ENCODE data around the gene ANO1.
"Not testable (repeated sequence)": the region's sequence is repeated elsewhere in the genome, so short reads cannot be mapped to it uniquely, and the experiment has no call there.

The ANO1 gene

DNA sequence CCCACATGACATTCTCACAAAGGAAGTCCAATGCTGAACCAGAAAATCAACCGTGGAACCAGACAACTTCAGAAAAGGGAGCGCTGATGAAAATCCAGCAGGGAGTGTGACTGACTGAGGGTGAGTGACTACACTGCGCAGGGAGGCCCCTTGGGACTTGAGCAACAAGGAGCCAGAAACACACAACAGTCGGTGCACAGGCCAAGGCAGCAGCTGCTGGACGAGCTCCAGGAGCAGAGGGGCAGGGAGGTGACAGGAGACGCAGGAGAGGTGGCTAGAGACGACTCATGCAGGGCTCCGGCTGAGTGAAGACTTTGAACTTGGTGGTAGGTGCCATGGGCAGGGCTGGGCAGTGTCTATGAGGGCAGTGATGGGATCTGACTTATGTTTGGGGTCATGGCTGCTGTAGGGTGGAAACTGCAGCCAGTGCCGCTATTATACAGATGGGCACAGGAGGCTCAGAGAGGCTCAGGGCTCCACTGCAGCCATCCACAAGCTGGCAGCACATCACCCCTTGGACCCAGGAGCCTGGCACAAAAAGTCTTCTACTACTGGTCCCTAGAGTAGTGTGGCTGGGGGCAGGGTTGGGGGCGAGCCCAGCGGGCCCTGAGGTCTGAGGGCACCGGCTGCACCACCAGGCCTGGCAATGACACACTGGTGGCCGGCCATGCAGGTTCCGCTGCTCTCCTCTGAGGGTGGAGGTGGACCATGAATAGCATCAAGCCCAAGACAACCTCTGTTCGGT, 114.7 kb downstream of the ANO1 start:
- DNase-seq (ENCODE audit: low read depth) = no peak

DNA sequence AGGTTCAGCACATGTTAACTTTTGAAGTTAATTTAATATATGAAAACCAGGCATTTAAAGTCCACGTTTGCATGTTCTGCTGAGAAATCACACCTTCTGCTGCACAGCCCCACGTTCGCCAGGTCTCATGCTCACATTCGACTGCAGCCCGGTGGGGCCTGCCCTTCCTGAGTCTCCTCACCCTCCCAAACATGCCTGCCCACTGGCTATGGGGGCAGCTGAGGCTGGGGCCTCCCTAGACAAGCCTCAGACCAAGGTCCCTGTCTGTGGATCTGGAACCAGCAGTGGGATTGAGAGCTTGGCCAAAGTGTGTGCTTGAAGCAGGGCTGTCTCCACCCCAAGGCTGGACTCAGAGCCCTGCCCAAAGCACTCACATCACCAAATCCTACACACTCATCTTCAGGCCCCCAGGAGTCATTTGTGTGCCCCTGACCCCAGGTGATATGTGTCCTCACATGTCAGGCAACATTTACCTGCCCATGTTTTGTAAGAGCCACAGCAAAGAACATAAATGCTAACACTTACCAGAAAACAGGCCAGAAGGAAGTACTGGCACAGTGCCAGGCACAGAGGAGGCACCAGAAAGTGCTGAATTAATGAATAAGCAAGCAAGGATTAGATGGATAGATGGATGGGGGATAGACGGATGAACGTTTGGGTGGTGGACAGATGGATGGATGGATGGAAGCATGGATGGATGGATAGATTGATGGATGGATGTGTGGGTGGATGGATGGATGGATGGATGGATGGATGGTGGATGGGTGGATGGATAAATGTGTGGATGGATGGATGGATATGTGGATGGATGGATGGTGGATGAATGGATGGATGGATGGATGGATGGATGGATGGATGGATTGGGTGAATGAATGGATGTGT, 115.5 kb downstream of the ANO1 start:
- no peak for DNase-seq (ENCODE audit: low read depth)

- no peak for DNase-seq (ENCODE audit: low read depth)
Measured at GRCh38 chr11:70194792-70195791, 117.0 kb downstream of the ANO1 start.

GRCh38 chr11:70200212-70200844, 122.2 kb downstream of the ANO1 start:
- DNase-seq (ENCODE audit: low read depth) = no peak

DNA sequence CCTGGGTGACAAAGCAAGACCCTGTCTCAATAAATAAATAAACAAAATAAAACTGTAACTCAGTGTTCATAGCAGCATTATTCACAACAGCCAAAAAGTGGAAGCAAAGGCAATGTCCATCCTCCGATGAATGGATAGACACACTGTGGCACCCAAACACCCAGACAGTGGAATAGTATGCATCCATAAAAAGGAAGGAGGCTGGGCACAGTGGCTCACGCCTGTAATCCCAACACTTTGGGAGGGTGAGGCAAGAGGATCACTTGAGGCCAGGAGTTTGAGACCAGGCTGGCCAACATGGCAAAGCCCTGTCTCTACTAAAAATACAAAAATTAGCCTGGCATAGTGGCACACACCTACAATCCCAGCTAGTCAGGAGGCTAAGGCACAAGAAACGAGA, 122.9 kb downstream of the ANO1 start:
- DNase-seq (ENCODE audit: low read depth) = not testable (repeated sequence)

GRCh38 chr11:70201882-70202861, 124.1 kb downstream of the ANO1 start:
- no peak for DNase-seq (ENCODE audit: low read depth)

GRCh38 chr11:70202920-70203750, 125.0 kb downstream of the ANO1 start, which contains the start of gene FADD:
Gene FADD (plus strand): TSS chr11:70203296. CDS start chr11:70203460, 164 bp downstream.
- DNase-seq (ENCODE audit: low read depth) = peak; percentile 87

DNA sequence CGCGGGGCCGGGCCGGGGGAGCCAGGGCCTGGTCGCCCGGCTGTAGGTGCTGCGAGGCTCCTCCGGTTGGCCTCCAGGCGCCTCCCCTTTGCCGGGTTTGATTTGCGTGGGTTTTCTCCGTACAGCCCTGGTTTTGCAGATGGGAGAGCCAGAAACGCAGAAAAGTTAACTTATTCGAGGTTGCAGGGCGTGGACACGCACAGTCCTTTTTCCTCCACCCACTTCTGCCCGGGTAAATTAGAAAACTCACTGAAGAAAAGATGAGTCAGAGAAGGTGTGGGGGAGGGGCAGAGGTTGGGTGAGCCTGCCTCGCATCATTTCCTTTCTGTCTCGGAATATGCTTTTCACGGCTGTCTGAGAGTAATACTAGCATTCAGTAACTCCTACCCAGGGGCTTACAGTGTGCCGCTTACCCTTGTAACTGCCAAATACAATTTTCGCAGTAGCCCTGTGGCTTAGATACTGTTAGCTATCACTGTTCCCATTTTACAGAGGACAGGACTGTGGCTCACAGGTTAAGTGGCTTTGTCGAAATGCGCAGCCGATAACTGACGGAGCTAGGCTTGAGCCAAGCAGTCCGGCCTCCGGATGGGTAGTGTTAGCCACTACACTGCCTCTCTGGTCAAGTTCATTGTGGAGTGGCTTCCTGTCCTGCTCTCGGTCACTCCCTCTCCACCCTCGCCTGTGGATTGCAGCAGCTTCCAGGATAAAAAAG, 125.8 kb downstream of the ANO1 start:
- DNase-seq (ENCODE audit: low read depth) = peak; percentile 94

GRCh38 chr11:70204466-70204799, 126.3 kb downstream of the ANO1 start:
- DNase-seq (ENCODE audit: low read depth) = no peak

GRCh38 chr11:70205049-70205725, 127.1 kb downstream of the ANO1 start:
- no peak for DNase-seq (ENCODE audit: low read depth)

DNA sequence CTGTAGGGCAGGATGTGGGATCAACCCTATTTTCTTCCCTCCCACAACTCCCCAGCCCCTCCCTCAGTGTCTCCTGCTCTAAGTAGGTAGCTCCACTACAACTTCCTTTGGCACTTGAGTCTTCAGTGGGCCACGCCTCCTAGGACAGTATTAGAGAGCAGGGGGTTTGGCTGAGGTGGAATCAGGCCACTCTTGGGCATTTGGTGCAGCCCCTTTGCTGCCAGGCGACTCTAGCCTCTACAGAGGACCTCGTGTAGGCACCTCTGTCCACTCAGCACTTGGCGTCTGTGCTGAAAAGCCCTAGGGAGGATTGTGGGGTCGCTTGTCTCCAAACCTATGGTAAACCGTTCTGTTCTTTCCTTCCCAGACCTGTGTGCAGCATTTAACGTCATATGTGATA, 127.6 kb downstream of the ANO1 start:
- DNase-seq (ENCODE audit: low read depth) = no peak

GRCh38 chr11:70206226-70206981, 128.3 kb downstream of the ANO1 start:
- no peak for DNase-seq (ENCODE audit: low read depth)

DNA sequence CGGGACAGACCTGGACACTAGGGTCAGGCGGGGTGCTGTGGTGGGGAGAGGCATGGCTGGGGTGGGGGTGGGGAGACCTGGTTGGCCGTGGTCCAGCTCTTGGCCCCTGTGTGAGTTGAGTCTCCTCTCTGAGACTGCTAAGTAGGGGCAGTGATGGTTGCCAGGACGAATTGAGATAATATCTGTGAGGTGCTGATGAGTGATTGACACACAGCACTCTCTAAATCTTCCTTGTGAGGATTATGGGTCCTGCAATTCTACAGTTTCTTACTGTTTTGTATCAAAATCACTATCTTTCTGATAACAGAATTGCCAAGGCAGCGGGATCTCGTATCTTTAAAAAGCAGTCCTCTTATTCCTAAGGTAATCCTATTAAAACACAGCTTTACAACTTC, 128.9 kb downstream of the ANO1 start:
- DNase-seq (ENCODE audit: low read depth) = no peak

DNA sequence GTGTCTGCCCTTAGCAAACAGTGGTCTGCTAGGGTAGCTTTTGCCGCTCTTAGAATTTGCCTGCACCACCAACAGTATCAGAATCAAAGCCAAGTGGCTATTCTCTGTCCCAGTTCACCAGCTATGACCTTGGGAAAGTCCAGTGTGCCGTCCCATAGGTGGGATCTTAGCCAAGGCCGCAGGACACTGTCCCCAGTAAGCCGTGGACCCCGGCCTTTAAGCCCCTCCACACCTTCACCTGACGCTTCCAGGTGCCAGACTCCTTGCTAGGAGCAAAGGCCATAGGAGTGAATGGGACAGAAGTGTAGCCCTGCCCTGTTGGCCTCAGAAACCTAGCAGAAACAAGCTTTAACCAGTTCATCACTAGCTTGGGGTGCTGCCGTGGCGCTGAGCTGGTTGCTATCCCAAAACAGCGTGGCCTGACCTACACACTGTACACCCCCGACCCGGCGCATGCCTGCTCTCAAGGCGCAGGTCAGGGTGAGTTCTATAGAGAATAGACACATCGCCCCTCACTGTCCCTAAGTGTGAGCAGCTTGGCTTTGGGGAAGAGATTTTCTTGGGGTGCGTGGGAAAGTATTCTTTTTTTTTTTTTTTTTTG, 129.5 kb downstream of the ANO1 start:
- DNase-seq (ENCODE audit: low read depth) = no peak

DNA sequence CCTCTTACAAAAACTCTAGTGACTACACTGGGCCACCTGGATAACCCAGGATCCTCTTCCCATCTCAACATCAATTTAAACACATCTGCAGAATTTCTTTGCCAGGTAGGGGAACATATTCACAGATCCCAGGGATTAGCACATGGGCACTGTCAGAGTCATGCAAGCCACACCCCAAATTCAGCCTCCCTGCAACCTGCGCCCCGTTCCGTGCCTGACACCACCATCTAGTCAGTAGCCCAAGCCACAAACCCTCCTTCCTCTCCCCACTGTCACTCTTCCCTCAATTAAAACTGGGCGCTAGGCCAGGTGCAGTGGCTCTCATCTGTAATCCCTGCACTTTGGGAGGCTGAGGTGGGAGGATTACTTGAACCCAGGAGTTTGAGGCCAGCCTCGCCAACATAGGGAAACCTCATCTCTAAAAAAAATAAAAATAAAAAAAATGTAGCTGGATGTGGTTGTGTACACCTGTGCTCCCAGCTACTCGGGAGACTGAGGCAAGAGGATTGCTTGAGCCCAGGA, 131.3 kb downstream of the ANO1 start:
- no peak for DNase-seq (ENCODE audit: low read depth)

DNA sequence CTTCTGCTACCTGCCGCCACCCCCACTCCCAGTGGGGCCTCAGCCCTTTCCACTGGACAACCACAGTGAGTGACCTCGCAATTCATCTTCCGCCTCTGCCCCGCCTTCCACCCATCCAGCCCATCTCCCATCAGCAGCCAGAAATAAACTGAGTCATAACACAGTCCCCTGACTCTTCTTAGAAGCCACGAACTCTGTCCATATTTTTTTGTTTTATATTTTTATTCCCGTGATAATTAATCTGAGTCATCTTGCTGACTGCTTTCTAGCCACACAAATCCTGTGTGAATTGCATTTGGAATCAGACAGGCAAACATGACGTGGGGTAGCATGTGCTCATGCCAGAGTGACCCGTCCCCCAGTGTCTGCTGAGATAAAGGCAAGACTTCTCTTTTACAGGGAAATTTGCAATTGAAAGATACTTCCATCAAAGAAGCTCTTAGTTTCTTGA, 132.0 kb downstream of the ANO1 start:
- DNase-seq (ENCODE audit: low read depth) = no peak

DNA sequence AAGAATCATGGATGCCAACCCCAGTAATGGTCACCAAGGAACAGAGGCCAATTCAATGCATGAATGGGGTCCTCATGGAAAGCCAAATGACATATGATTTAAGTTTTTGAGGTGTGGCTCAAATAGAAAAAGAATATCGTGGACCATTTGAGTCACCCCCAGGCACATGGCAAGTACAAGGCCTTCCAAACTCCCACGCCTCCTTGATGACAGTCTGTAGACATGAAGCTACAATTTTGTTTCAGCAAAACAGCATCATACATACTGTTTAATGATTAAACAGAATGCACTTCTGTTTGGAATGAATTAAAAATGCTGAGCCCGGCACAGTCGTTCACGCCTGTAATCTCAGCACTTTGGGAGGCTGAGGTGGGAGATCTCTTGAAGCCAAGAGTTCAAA, 132.4 kb downstream of the ANO1 start:
- no peak for DNase-seq (ENCODE audit: low read depth)

Data from stimulated activated CD4-positive, alpha-beta T cell treated with anti-CD3 and anti-CD28 coated beads, Interleukin-2, amount 100 ng/mL, for 4 hours (primary cell).